Stimulated activated CD8-positive, alpha-beta memory T cell treated with anti-CD3 and anti-CD28 coated beads, Interleukin-12 subunit alpha, Interleukin-12 subunit beta, amount 100 ng/mL, for 4 hours (primary cell): ENCODE results near the gene PAQR5.
A peak's percentile ranks its signal among the peaks of the same experiment; 100 is the strongest.

Experiments
- DNase-seq: peaks from one replicate; pipeline ENCODE4 v3.0.0-alpha.2; 2020; ENCODE audit warnings: low read depth

Gene PAQR5

GRCh38 chr15:69392352-69392751 is 93.6 kb downstream of the PAQR5 start:
- no peak for DNase-seq

GRCh38 chr15:69393831-69394491 is 95.2 kb downstream of the PAQR5 start:
- no peak for DNase-seq

GRCh38 chr15:69394556-69395282 is 96.0 kb downstream of the PAQR5 start:
- DNase-seq, result peak; percentile 68

- no peak for DNase-seq
Observed at GRCh38 chr15:69395460-69395859, 96.7 kb downstream of the PAQR5 start.

- no peak for DNase-seq
Observed at GRCh38 chr15:69395991-69396390, 97.3 kb downstream of the PAQR5 start.

- DNase-seq, result no peak
Observed at GRCh38 chr15:69398491-69398891, 99.8 kb downstream of the PAQR5 start.

- no peak for DNase-seq
Observed at GRCh38 chr15:69400850-69401249, 102.1 kb downstream of the PAQR5 start.

GRCh38 chr15:69402816-69403215 is 104.1 kb downstream of the PAQR5 start:
- DNase-seq, result no peak

GRCh38 chr15:69403594-69403993 is 104.9 kb downstream of the PAQR5 start:
- no peak for DNase-seq

- no peak for DNase-seq
Observed at GRCh38 chr15:69405110-69405509, 106.4 kb downstream of the PAQR5 start.

GRCh38 chr15:69407719-69408400 is 109.1 kb downstream of the PAQR5 start:
- no peak for DNase-seq

GRCh38 chr15:69408841-69409240 is 110.1 kb downstream of the PAQR5 start:
- DNase-seq, result no peak

- DNase-seq, result no peak
Observed at GRCh38 chr15:69410248-69410874, 111.6 kb downstream of the PAQR5 start.

- DNase-seq, result no peak
Observed at GRCh38 chr15:69412274-69412673, 113.6 kb downstream of the PAQR5 start.

GRCh38 chr15:69412701-69413100 is 114.0 kb downstream of the PAQR5 start:
- no peak for DNase-seq

GRCh38 chr15:69413822-69414700 is 115.3 kb downstream of the PAQR5 start, which contains the start of gene KIF23:
Gene KIF23, plus strand, starts transcription at chr15:69414349. Its CDS starts 117 bp downstream, at chr15:69414466.
- peak; percentile 83 for DNase-seq

- no peak for DNase-seq
Observed at GRCh38 chr15:69414701-69415167, 116.0 kb downstream of the PAQR5 start.

GRCh38 chr15:69415381-69415780 is 116.7 kb downstream of the PAQR5 start:
- DNase-seq, result no peak

- no peak for DNase-seq
Observed at GRCh38 chr15:69417581-69417980, 118.9 kb downstream of the PAQR5 start.

- no peak for DNase-seq
Observed at GRCh38 chr15:69421498-69421897, 122.8 kb downstream of the PAQR5 start.

GRCh38 chr15:69422336-69422895 is 123.7 kb downstream of the PAQR5 start:
- DNase-seq, result no peak
